ENCODE measurements around the gene AGRP.

Gene AGRP

DNA sequence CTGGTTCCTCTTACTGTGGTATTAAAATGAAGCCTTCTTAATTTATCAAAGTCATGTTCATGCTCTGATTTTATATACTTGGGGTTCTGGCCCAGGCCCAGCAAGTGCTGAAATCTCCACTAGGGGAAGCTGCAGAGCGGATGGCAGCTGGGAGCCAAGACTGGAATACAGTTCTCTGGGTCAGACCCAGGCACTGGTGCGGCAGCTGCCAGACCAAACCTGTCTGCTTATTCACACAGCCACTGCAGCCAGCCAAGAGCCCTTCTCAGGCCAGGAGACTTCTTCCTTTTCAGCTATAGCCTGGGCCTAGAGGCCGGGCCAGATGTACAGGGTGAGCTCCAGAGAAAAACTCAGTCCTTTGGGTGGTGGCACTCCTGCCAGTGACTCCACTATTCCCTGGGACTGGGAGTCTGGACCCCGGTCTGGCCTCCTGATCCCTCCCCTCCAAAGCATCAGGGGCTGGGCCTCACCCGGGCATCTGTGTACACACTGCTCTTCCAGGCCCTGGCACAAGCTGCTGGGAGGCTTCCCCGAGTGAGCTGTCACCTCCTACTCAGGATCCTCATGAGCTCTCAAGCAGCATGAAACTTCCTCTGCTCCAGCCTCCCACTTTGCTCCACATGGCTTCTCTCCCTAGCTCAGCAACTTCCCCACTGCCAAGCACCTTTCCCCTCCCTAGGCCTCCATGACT is 26.8 kb downstream of the AGRP start:
- TF ChIP-seq, protein P1, sequence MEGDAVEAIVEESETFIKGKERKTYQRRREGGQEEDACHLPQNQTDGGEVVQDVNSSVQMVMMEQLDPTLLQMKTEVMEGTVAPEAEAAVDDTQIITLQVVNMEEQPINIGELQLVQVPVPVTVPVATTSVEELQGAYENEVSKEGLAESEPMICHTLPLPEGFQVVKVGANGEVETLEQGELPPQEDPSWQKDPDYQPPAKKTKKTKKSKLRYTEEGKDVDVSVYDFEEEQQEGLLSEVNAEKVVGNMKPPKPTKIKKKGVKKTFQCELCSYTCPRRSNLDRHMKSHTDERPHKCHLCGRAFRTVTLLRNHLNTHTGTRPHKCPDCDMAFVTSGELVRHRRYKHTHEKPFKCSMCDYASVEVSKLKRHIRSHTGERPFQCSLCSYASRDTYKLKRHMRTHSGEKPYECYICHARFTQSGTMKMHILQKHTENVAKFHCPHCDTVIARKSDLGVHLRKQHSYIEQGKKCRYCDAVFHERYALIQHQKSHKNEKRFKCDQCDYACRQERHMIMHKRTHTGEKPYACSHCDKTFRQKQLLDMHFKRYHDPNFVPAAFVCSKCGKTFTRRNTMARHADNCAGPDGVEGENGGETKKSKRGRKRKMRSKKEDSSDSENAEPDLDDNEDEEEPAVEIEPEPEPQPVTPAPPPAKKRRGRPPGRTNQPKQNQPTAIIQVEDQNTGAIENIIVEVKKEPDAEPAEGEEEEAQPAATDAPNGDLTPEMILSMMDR (IDR thresholded peaks at IDR 0.05; ENCODE audit: low read depth, low read length) = peak; percentile 28
- TF ChIP-seq MYC (IDR thresholded peaks at IDR 0.05; ENCODE audit: low read depth, low read length) = no peak
- TF ChIP-seq, protein P2, sequence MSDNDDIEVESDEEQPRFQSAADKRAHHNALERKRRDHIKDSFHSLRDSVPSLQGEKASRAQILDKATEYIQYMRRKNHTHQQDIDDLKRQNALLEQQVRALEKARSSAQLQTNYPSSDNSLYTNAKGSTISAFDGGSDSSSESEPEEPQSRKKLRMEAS (IDR thresholded peaks at IDR 0.05; ENCODE audit: low read depth, low read length) = no peak
- no peak for TF ChIP-seq POLR2A (IDR thresholded peaks at IDR 0.05; ENCODE audit: extremely low read depth, insufficient read length)
- no peak overlapping the region for H3K4me3 ChIP-seq (ENCODE audit: low read depth, low read length)
- no peak for DNase-seq (ENCODE audit: low read depth)

DNA sequence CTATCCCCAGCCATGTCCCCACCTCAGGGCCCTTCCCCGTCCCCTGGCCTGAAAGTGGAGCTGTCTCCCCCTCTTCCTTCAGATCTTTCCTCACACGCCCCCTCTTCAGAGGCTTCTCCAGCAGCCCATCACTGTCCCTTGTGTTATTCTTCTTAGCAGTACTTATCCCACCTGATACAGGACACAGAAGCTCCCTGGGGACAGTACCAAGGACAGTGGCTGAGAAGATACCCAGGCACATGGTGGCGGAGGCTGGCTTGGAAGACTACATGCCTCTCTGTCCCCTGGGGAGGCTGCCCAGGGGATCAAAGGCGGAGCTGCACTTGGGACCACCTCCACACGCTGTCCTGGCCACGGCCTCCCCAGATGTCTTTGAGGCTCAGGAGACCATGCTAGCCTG is 28.5 kb downstream of the AGRP start:
- no peak overlapping the region for H3K4me3 ChIP-seq (ENCODE audit: low read depth, low read length)

DNA sequence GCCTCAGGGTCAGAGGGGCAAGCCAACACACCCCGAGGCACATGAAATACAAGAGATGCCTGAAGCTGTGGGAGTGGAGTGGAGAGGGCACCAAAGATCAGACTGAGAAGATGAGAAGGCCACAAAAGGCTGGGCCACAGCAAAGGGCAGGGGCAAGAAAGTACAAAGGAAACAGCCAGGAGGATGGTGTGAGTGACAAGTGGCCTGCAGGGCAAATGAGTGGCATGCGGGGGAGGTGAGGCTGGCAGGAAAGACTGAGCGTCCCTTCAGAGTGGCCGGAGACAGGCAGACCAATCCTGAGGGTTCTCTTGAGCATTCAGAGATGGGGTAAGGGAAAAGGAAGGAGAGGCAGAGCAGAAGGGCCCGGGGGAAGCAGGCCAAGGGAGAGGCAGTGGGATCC is 29.2 kb downstream of the AGRP start:
- no peak for DNase-seq (ENCODE audit: low read depth)
- H3K4me3 ChIP-seq (ENCODE audit: low read depth, low read length) = no peak overlapping the region
- TF ChIP-seq, protein P2 (IDR thresholded peaks at IDR 0.05; ENCODE audit: low read depth, low read length) = no peak
- TF ChIP-seq, protein P1 (IDR thresholded peaks at IDR 0.05; ENCODE audit: low read depth, low read length) = no peak
- no peak for TF ChIP-seq POLR2A (IDR thresholded peaks at IDR 0.05; ENCODE audit: extremely low read depth, insufficient read length)
- TF ChIP-seq MYC (IDR thresholded peaks at IDR 0.05; ENCODE audit: low read depth, low read length) = no peak

More for the DNA sequence above, 28.5 kb downstream of the AGRP start:
- no peak for DNase-seq (ENCODE audit: low read depth)
- TF ChIP-seq MYC (IDR thresholded peaks at IDR 0.05; ENCODE audit: low read depth, low read length) = no peak
- TF ChIP-seq, protein P2 (IDR thresholded peaks at IDR 0.05; ENCODE audit: low read depth, low read length) = no peak
- no peak for TF ChIP-seq POLR2A (IDR thresholded peaks at IDR 0.05; ENCODE audit: extremely low read depth, insufficient read length)
- TF ChIP-seq, protein P1 (IDR thresholded peaks at IDR 0.05; ENCODE audit: low read depth, low read length) = no peak

DNA sequence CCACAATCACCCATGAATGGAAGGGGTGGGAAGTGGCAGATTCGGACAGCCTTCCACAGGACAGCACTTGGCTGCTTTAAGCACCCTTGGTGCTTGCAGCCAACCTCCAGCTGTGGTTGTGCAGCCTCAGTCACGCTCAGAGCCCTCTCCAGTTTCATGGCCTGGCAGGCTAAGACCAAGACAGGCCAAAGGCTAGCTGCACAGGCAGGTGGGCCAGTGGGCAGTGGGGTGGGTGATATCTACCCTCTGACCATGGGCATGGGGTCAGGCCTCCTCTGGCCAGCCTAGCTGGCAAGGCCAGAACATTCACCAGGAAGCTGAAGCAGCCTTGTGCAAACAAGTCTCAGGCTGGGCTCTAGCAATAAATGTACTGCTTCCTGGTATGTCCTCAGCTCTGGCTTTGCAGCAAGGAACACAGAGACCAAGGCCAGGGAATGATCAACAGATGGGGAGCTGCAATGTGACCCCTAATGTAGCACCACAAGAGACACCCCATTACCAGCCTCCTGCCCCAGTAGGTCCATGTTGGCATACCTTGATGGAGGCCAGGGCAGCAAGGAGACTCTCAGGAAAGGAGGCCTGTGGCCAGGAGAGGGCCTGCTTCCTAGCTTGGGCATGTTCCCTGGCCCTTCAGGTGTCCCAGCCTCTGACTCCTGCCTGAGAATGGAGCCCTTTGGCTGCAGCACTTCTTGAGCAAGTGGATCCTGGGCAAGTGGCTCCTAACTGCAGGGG is 31.5 kb downstream of the AGRP start:
- no peak overlapping the region for H3K4me3 ChIP-seq (ENCODE audit: low read depth, low read length)
- no peak for DNase-seq (ENCODE audit: low read depth)
- TF ChIP-seq POLR2A (IDR thresholded peaks at IDR 0.05; ENCODE audit: extremely low read depth, insufficient read length) (no peak), MYC (IDR thresholded peaks at IDR 0.05; ENCODE audit: low read depth, low read length) (no peak)
- TF ChIP-seq, protein P1 (IDR thresholded peaks at IDR 0.05; ENCODE audit: low read depth, low read length) = no peak
- TF ChIP-seq, protein P2 (IDR thresholded peaks at IDR 0.05; ENCODE audit: low read depth, low read length) = no peak

DNA sequence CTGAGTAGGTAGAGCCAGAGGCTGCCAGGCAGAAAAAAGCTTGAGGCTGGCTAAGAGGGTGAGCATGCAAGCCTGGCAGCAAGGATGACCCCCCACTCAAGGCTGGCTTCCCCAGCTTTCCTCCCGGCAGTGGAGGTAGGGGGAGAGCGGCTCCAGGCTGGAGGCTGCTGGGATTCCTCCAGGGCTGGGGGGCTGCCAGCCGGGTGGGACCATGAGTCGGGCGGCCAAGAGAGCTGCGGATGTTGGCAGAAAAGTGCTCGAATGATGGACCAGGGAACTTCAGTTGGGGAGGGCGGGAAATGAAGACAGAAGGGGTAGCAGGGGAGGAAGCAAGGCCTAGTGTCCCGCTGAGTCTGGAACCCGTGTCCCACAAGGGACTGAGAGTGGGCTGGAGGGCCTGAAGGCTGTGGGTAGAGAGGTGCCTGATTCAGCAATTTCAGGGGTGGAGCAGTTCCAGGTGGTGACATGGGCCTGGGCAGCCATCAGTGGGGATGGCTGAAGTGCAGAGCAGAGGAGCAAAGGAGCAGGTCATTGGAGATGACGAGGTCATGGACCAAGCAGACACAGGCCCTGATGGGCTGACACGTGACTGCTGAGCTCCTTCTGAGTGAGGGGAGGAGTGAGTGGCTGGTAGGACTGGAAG is 32.2 kb downstream of the AGRP start:
- TF ChIP-seq, protein P1 (IDR thresholded peaks at IDR 0.05; ENCODE audit: low read depth, low read length) = no peak
- TF ChIP-seq POLR2A (IDR thresholded peaks at IDR 0.05; ENCODE audit: extremely low read depth, insufficient read length) (no peak), MYC (IDR thresholded peaks at IDR 0.05; ENCODE audit: low read depth, low read length) (no peak)
- TF ChIP-seq, protein P2 (IDR thresholded peaks at IDR 0.05; ENCODE audit: low read depth, low read length) = no peak
- H3K4me3 ChIP-seq (ENCODE audit: low read depth, low read length) = no peak overlapping the region
- DNase-seq (ENCODE audit: low read depth) = no peak

Measured in NB4 (cell line).